LNCaP clone FGC (cell line): ENCODE results near the gene PPP2R5B.

Source experiments
- DNase-seq: peaks from one replicate; pipeline ENCODE4 v3.0.0-alpha.2; 2011; ENCODE audit warnings: low read depth
- H3K4me3 ChIP-seq: 2 replicates; pipeline ENCODE4 v1.5.1; 2011; ENCODE audit warnings: mild to moderate bottlenecking, low read depth, low read length, control low read depth
- CTCF ChIP-seq: IDR thresholded peaks from 2 replicates; pipeline ENCODE4 v1.5.1; 2012; ENCODE audit warnings: mild to moderate bottlenecking; ENCODE audit not compliant: control insufficient read depth, insufficient read depth; ENCODE audit errors: extremely low read depth

Gene PPP2R5B

GRCh38 chr11:64928957-64929356, 4.5 kb downstream of the PPP2R5B start:
- DNase-seq: no peak
- H3K4me3 ChIP-seq: no peak overlapping the region
- no peak for TF ChIP-seq CTCF

DNA sequence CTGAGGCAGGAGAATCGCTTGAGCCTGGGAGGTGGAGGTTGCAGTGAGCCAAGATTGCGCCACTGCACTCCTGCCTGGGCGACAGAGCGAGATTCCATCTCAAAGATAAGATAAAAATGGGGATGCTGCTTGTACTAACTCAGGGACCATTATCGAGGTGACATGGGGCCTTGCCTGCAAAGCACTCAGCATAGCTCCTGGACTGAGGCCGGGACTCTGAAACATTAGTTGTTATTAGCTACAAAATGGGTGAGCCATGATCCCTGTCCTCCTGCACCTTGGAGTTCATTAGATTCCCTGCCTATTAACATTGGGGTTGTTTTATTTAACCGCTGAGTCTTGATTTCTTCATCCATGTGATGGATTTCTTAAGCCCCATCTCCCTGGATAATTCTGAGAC, 5.1 kb downstream of the PPP2R5B start:
- no peak overlapping the region for H3K4me3 ChIP-seq
- TF ChIP-seq CTCF: no peak
- no peak for DNase-seq

DNA sequence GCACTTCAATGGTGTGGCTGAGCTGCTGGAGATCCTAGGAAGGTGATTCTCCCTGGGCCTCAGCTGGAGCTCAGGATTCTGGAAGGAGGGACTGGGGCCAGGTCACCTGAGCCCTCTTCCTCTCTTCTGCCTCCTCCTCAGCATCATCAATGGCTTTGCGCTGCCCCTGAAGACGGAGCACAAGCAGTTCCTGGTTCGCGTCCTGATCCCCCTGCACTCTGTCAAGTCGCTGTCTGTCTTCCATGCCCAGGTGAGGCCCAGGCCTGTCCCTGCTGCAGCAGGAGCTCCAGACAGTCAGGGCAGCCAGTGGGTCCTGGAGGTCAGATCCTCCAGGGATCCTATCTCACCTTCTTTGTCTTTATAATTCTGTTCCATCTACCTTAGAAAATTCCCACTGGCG, 5.9 kb downstream of the PPP2R5B start:
- no peak for TF ChIP-seq CTCF
- DNase-seq: no peak
- H3K4me3 ChIP-seq: no peak overlapping the region

- no peak for DNase-seq
- no peak for TF ChIP-seq CTCF
- no peak overlapping the region for H3K4me3 ChIP-seq
These were observed 6.8 kb downstream of the PPP2R5B start for GRCh38 chr11:64931290-64931689.

DNA sequence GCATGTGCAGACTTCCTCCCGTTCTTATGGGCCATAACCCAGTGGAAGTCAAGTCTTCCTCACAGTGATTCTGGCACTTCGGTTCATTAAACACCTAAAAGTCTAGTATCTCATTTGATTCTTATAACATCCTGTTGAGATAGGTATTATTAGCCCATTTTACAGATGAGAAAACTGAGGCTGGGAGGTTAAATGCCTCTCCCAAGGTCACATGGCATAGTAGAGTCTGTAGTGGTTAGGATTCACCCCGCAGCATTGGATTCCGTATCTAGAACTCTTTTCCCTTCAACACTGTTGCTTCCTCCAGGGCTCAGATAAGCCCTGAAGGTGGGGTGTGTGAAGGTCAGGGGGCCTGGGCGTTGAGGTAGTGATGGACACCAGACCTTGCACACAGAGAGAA, 7.8 kb downstream of the PPP2R5B start:
- DNase-seq: no peak
- no peak for TF ChIP-seq CTCF
- H3K4me3 ChIP-seq: no peak overlapping the region

GRCh38 chr11:64933213-64933934, 8.9 kb downstream of the PPP2R5B start:
- no peak overlapping the region for H3K4me3 ChIP-seq
- no peak for TF ChIP-seq CTCF
- DNase-seq: no peak

DNA sequence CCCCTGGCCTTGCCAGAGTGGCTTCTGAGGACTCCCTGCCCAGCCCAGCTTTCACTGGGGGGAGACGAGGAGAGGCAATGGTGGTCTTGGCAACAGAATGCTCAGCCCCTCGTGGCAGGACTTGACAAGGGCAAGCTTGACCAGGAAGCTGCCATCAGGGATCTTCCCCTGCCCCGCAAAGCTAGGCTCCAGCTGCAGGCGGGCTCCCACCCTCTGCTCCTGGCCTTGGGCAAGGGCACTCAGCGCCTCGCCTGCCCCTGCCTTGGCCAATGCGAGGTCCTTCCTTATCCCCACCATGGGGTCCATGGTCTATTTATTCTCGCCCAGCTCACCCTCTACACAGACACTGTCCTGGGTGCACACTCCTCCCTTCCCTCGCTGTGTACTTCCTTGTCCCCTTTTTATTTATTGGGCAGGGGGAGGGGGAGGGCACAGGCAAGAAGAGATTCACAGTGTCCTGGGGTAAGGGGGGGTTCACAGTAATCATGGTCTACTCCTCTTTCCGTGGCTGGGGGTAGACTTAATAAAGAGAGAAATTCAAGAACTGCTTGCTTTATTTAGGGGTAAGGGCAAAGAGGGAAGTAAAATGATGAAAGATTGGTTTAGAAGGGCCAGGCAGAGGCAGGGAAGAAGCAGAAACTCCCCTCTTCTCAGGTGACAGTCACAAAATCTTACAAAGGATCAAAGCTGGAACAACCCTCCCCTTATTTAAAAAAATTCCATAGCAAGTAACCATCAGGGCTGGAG, 9.6 kb downstream of the PPP2R5B start:
- TF ChIP-seq CTCF: no peak
- no peak for DNase-seq
- H3K4me3 ChIP-seq: no peak overlapping the region
